GM12872 (cell line): Measurements from ENCODE around the gene NFRKB.

Experiments used
- CTCF ChIP-seq: IDR thresholded peaks from 3 replicates; pipeline ENCODE4 v1.5.1; 2011; ENCODE audit warnings: low read depth, mild to moderate bottlenecking, low read length, moderate library complexity; ENCODE audit not compliant: insufficient read depth

The NFRKB gene

DNA sequence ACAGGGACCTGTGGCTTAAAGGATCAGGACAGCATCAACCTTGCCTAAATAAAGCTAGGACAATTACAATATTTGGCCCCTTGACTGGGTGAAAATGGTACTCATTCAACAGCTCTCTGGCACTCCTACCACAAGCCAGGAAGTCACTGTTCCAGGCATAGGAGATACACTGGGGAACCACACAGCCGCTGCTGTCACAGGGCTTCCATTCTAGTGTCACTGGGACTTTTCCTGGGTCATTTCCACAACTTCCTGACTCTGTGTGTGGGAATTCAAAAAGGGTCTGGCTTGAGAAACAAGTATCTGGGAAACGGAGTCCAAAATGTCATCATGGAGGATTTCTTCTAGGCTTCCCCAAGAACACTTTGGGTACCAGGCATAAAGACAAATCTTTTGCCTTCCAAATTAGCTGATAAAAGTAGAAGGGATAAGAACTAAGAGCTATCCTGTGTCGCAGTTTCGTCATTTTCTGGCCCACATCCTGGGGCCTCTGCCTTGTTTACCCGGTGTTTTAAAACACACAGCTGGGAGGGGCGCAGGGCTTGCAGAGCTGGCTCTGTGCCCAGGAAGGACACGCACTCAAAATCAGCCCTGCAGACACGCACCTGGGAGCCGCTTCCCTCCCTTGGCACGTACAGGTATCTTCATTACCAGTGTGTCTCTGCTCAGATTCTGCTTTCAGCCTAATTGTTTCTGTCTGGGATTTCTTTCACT, 41.7 kb downstream of the NFRKB start:
- no peak for TF ChIP-seq CTCF

- TF ChIP-seq CTCF, result no peak
Measured at GRCh38 chr11:129852125-129852740, 43.1 kb downstream of the NFRKB start.

GRCh38 chr11:129849447-129850130, 45.8 kb downstream of the NFRKB start:
- TF ChIP-seq CTCF, result no peak

DNA sequence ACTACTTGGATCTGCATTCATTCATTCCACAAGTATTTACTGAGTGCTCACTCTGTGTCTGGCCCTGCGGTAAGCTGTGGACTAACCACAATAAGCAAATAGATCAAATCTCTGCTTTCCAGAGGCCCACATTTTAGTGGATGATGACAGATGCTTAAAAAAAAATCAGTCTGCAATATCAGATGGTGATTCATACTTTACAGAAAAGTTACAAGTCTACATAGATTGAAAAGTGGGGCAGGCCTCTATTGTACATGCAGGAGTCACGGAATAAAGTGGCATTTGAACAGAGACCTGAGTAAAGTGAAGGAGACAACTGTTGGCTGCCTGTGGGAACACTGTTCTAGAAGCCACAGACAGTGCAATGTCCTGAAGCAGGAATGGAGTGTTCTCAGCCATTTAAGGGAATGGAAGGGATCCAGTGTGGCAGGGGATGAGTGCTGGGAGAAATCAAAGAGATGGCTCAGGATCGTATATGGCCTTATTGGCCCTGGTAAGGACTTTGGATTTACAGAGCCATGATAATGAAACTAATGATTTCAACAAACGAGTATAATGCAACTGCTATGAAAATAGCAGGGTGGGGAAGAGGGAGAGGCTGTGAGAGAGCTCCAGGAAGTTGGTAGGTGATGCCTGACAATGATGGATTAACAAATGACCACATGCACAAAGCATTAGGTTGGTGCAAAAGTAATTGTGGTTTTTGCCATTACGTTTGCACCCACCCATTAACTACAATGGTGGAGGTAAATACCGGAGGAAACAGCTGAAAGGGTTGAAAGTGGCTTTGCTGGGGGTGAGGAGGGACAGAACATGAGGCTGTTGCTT, 48.7 kb downstream of the NFRKB start:
- TF ChIP-seq CTCF, result no peak
